OCI-LY1 (cell line): ENCODE data around the gene CTNNA2.

ENCODE experiments used
- EZH2 ChIP-seq: fragments of 200-600 bp; sonication (generic), shearing (Covaris generic); IDR thresholded peaks from 2 replicates; pipeline ENCODE4 v1.8.0; 2017; ENCODE audit warnings: borderline replicate concordance, mixed run types, mild to moderate bottlenecking, antibody characterized with exemption, low read length, moderate library complexity, mixed read lengths
- TF ChIP-seq, protein P1 (sequence below): fragments of 200-600 bp; sonication (generic), shearing (Covaris generic); IDR thresholded peaks from 2 replicates; pipeline ENCODE4 v1.5.1; 2017; ENCODE audit warnings: mild to moderate bottlenecking, antibody characterized with exemption, low read length, moderate library complexity, mixed read lengths

DNA sequence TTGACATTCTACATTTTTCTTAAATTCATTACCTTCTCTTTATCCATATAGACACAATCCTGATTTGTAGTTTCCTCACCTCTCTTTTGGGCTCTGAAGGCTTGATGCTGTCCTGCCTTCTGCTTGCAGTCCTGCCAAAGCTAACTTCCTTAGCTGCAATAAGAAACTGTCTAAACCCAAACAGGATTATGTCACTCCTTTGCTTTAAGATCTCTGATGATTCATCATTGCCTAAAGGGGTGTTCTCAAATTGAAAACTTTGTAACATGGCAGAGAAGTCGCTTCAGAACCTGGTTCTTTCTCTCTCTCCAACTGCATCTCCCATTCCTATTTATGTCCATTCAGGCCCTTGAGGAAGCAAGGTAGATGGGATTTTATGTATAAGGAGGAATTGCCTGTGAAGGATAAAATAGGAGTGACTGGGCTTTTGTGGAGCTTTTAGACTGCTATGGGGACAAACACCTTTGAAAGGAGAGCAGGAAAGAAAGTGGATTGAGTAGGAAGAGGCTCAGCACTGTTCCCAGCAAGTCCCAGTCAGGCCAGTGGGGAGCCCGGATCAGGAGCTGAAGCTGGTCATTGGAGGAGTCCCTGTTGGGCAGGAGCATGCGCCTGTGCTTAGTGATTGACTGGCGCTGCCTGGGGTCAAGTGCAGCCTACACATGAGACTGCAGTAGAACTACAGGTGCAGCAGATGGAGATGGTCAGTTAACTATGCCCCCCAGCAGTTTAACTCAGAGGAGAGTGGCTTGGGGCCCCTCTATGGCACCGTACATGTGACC lies 390.6 kb downstream of the CTNNA2 start:
- TF ChIP-seq, protein P1, sequence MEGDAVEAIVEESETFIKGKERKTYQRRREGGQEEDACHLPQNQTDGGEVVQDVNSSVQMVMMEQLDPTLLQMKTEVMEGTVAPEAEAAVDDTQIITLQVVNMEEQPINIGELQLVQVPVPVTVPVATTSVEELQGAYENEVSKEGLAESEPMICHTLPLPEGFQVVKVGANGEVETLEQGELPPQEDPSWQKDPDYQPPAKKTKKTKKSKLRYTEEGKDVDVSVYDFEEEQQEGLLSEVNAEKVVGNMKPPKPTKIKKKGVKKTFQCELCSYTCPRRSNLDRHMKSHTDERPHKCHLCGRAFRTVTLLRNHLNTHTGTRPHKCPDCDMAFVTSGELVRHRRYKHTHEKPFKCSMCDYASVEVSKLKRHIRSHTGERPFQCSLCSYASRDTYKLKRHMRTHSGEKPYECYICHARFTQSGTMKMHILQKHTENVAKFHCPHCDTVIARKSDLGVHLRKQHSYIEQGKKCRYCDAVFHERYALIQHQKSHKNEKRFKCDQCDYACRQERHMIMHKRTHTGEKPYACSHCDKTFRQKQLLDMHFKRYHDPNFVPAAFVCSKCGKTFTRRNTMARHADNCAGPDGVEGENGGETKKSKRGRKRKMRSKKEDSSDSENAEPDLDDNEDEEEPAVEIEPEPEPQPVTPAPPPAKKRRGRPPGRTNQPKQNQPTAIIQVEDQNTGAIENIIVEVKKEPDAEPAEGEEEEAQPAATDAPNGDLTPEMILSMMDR: no peak
- no peak for TF ChIP-seq EZH2
